Caco-2 (cell line): ENCODE measurements around the gene CHST13. TPM values are rescaled to one million over a fixed set of nuclear protein-coding genes. Genes with fewer than 3 reads are reported as not detected.

Experiments used
- BruUV-seq: library from RNA; stranded (reverse); fragments of 400-500 nt; replicated peaks from 2 replicates; lab custom pipeline; 2021; lab: Mats Ljungman, UMichigan
- CTCF ChIA-PET: fragments of 300-600 bp; sonication (Branson Sonifier 250); formaldehyde crosslinking; loops from one replicate; lab custom pipeline; 2022; ENCODE audit warnings: antibody characterized with exemption; lab: Charles Lee
- POLR2A ChIA-PET: fragments of 300-600 bp; sonication (Branson Sonifier 250); formaldehyde crosslinking; loops from one replicate; lab custom pipeline; 2022; ENCODE audit warnings: antibody characterized with exemption; lab: Charles Lee
- DNase-seq, 2 experiments: peaks; one replicate each; pipeline versions ENCODE4 v3.0.0 to v3.0.0-alpha.2; 2020 to 2022
- H3K27me3 ChIP-seq: replicated peaks from 2 replicates; pipeline ENCODE4 v1.6.0; 2011; ENCODE audit warnings: low read length; ENCODE audit not compliant: control insufficient read depth, insufficient read depth
- H3K36me3 ChIP-seq: 2 replicates; pipeline ENCODE4 v1.5.1; 2011; ENCODE audit warnings: low read length; ENCODE audit not compliant: control insufficient read depth, insufficient read depth
- H3K4me1 ChIP-seq: fragments of 250-450 bp; sonication (Bioruptor Pico); 2 replicates; pipeline ENCODE4 v1.5.1; 2020; ENCODE audit warnings: mild to moderate bottlenecking
- H3K4me3 ChIP-seq: 2 replicates; pipeline ENCODE4 v1.5.1; 2011; ENCODE audit warnings: low read depth, mild to moderate bottlenecking, control low read depth, low read length
- H3K9me3 ChIP-seq: fragments of 250-450 bp; sonication (Bioruptor Pico); 2 replicates; pipeline ENCODE4 v1.5.1; 2020; ENCODE audit warnings: mild to moderate bottlenecking, moderate library complexity
- H3K27ac Mint-ChIP-seq: one replicate; pipeline ENCODE4 v1.8.0; 2022; ENCODE audit warnings: mixed read lengths; ENCODE audit not compliant: unreplicated experiment
- H3K27me3 Mint-ChIP-seq: one replicate; pipeline ENCODE4 v1.8.0; 2022; ENCODE audit warnings: mixed read lengths; ENCODE audit not compliant: insufficient read depth, unreplicated experiment
- H3K36me3 Mint-ChIP-seq: one replicate; pipeline ENCODE4 v1.8.0; 2022; ENCODE audit warnings: mild to moderate bottlenecking, mixed read lengths; ENCODE audit not compliant: insufficient read depth, unreplicated experiment
- H3K4me1 Mint-ChIP-seq: one replicate; pipeline ENCODE4 v1.8.0; 2022; ENCODE audit warnings: low read depth, mixed read lengths; ENCODE audit not compliant: unreplicated experiment
- H3K4me3 Mint-ChIP-seq: one replicate; pipeline ENCODE4 v1.8.0; 2022; ENCODE audit warnings: mild to moderate bottlenecking, moderate library complexity, mixed read lengths; ENCODE audit not compliant: unreplicated experiment
- H3K9me3 Mint-ChIP-seq: one replicate; pipeline ENCODE4 v1.8.0; 2022; ENCODE audit warnings: mixed read lengths; ENCODE audit not compliant: unreplicated experiment
- CTCF ChIP-seq, 2 experiments: fragments of 200-600 bp in 1 of 2; IDR thresholded peaks; 1 replicate in 1 of 2; 2 replicates in 1 of 2; pipeline versions ENCODE4 v1.5.1 to v1.8.0; 2011 to 2022; ENCODE audit warnings: antibody characterized with exemption in 1 of 2, control low read depth in 1 of 2, inconsistent platforms in 1 of 2, low read depth in 1 of 2, low read length in 1 of 2, mild to moderate bottlenecking in 1 of 2, moderate library complexity in 1 of 2; ENCODE audit not compliant: insufficient read depth in 1 of 2, severe bottlenecking in 1 of 2, unreplicated experiment in 1 of 2
- intact Hi-C: fragments of 100-400 bp; cut with micrococcal nuclease; formaldehyde crosslinking; loops from one replicate; pipeline ENCODE4 v1.10.0; 2022; ENCODE audit not compliant: unreplicated experiment
- total RNA-seq: library from RNA; stranded (reverse); gene quantifications from 2 replicates; pipeline ENCODE4 v1.2.3, GENCODE V29; 2022

Gene CHST13
- total RNA-seq, 1 experiment from 2014 or later = 25.3 TPM

DNA sequence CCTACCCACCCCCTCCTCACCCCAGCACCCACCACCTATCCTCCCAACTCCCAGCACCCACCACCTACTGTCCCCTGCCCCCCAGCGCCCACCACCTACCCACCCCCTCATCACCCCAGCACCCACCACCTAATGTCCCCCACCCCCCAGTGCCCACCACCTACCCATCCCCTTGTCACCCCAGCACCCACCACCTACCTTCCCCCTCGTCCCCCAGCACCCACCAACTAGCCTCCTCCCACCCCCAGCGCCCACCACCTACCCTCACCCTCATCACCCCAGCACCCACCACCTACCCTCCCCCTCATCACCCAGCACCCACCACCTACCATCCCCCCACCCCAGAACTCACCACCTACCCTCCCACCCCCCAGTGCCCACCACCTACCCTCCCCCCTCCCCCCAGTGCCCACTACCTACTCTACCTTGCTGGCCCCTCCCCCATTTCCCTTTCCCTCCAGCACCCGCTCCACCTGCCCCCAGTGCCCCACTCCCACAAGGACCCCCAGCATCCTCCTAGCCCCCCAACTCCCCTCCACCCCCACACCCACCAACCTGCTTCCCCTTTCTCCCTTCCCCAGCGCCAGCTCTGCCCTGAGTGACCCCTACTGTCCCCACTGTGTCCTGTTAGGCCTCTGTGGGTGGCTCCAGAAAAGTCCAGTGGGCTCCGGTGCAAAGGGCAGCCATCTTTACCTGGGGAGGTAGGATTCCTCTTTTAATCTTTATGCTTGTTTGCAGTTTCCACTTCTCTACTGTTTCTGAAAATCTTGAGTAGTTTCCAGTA is 7.6 kb upstream of the CHST13 start:
- H3K4me1 Mint-ChIP-seq = peaks cover 4% of the 10 kb centered on the region
- no peak overlapping the region for H3K4me3 Mint-ChIP-seq
- H3K9me3 Mint-ChIP-seq = no peaks in the 10 kb centered on the region
- no peaks in the 10 kb centered on the region for H3K27me3 Mint-ChIP-seq
- no peaks in the 10 kb centered on the region for H3K27me3 ChIP-seq
- H3K27ac Mint-ChIP-seq = peak overlapping the region; percentile 78
- no peaks in the 10 kb centered on the region for H3K36me3 ChIP-seq
- intact Hi-C loops = no loop called here
- ChIA-PET POLR2A (no interaction called here), CTCF (no interaction called here)
- DNase-seq = no peak
- peaks cover 27% of the 10 kb centered on the region for H3K4me1 ChIP-seq
- no peaks in the 10 kb centered on the region for H3K9me3 ChIP-seq
- no peak for TF ChIP-seq CTCF (IDR thresholded peaks at IDR 0.05; ENCODE audit: insufficient read depth in 1 of 2, low read depth in 1 of 2, low read length in 1 of 2, severe bottlenecking in 1 of 2, unreplicated experiment in 1 of 2)
- BruUV-seq = no TSS peak
- H3K4me3 ChIP-seq = no peak overlapping the region
- H3K36me3 Mint-ChIP-seq = no peaks in the 10 kb centered on the region

DNA sequence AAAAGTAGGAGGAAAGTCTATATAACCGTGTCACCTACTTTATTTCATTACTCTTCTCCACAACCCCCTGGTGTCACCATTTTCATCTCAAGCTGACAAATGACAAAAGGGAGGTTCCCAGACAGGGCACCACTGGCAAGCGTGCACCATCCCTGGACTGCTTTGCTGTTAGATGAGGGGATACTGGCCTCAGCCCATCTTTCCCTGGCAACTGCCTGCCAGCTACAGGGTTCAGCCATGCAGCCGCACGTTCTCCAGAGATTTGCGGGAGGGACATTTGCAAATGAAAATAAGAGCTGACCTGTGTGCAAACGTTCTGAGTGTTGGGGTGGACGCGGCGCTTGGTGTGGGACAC is 7.0 kb upstream of the CHST13 start:
- Histone ChIP-seq H3K4me3 (no peak overlapping the region), H3K9me3 (no peaks in the 10 kb centered on the region)
- no peaks in the 10 kb centered on the region for H3K27me3 Mint-ChIP-seq

DNA sequence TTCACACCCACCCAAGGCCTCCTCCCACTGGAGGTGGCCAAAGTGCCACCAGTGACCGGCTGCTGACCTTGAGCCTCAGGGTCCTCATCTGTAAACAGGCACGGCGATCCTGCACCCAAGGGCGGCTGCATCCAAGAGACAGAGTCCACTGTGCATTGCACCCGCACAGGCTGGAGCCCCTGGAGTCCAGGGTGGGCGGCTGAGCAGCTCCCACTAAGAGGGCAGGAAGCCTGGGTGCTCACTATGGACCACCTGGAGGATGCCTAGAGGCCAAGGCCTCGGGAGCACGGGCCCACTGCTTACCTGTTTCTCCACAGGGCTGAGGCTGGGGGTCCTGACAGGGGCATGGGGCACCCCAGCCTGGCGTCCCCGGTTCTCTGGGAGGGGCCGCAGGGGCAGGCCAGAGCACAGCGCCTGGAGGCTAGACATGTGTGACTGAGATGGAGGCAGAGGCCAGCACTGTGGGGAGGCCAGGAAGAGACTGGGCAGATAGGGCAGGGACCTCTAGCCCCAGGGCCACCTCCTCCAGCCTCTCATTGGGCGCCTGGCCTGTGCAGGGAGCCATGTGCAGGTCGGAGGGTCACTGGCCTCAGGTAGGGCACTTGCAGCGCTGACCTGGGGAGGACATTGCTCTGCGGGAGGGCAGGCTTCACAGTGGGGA is 6.5 kb upstream of the CHST13 start, which contains the start of gene UROC1:
Gene UROC1, minus strand, starts transcription at position 483 of the 661 bp plus-strand sequence. Its CDS starts 54 bp downstream, at position 429.
- peak within 1 kb of the TSS; percentile 78 for H3K27ac Mint-ChIP-seq
- no peaks in the 10 kb centered on the region for H3K9me3 ChIP-seq
- intact Hi-C loops = no loop called here
- H3K4me1 Mint-ChIP-seq = peaks cover 9% of the 10 kb centered on the region
- no TSS peak for BruUV-seq
- no peaks in the 10 kb centered on the region for H3K27me3 ChIP-seq
- ChIA-PET CTCF (no interaction called here), POLR2A (no interaction called here)
- no peak within 1 kb of the TSS for H3K4me3 ChIP-seq
- H3K36me3 Mint-ChIP-seq = no peaks in the 10 kb centered on the region
- H3K4me3 Mint-ChIP-seq = peak within 1 kb of the TSS; percentile 11
- no peaks in the 10 kb centered on the region for H3K27me3 Mint-ChIP-seq
- DNase-seq = no peak
- H3K36me3 ChIP-seq = no peaks in the 10 kb centered on the region
- peaks cover 28% of the 10 kb centered on the region for H3K4me1 ChIP-seq
- no peak for TF ChIP-seq CTCF (IDR thresholded peaks at IDR 0.05; ENCODE audit: insufficient read depth in 1 of 2, low read depth in 1 of 2, low read length in 1 of 2, severe bottlenecking in 1 of 2, unreplicated experiment in 1 of 2)
- H3K9me3 Mint-ChIP-seq = no peaks in the 10 kb centered on the region

More for the DNA sequence above, 7.0 kb upstream of the CHST13 start:
- no peaks in the 10 kb centered on the region for H3K36me3 ChIP-seq
- intact Hi-C loops = no loop called here
- CTCF ChIA-PET = no interaction called here
- H3K4me1 ChIP-seq = peaks cover 27% of the 10 kb centered on the region
- Mint-ChIP-seq H3K36me3 (no peaks in the 10 kb centered on the region), H3K4me1 (peaks cover 4% of the 10 kb centered on the region), H3K27ac (peak overlapping the region; percentile 78), H3K9me3 (no peaks in the 10 kb centered on the region), H3K4me3 (no peak overlapping the region)
- no peaks in the 10 kb centered on the region for H3K27me3 ChIP-seq
- no TSS peak for BruUV-seq
- no peak for DNase-seq
- POLR2A ChIA-PET = no interaction called here
- TF ChIP-seq CTCF (IDR thresholded peaks at IDR 0.05; ENCODE audit: insufficient read depth in 1 of 2, low read depth in 1 of 2, low read length in 1 of 2, severe bottlenecking in 1 of 2, unreplicated experiment in 1 of 2) = no peak
